H1 (cell line): ENCODE results near the gene TPD52L2. TPM values are rescaled to one million over a fixed set of nuclear protein-coding genes. Genes with fewer than 3 reads are reported as not detected.

Experiments
- CTCF ChIA-PET: fragments of 300-600 bp; sonication (Branson Sonifier 250); formaldehyde crosslinking; loops from one replicate; lab custom pipeline; 2021; ENCODE audit not compliant: partially characterized antibody; lab: Charles Lee
- POLR2A ChIA-PET: fragments of 300-600 bp; sonication (Branson Sonifier 250); formaldehyde crosslinking; loops from one replicate; lab custom pipeline; 2021; ENCODE audit warnings: inconsistent platforms; ENCODE audit not compliant: partially characterized antibody; lab: Charles Lee
- DNase-seq, 2 experiments: peaks; one replicate each; pipeline versions ENCODE4 v3.0.0 to v3.0.0-alpha.2; 2010 to 2022; ENCODE audit warnings: low spot score in 2 of 2, low read depth in 1 of 2, mixed read lengths in 1 of 2
- FAIRE-seq: peaks from 2 replicates; lab custom pipeline; 2011; peaks lifted over from hg19 to GRCh38; lab: Jason Lieb, UNC
- H2AFZ ChIP-seq: 2 replicates; pipeline ENCODE4 v1.8.1; 2012; ENCODE audit warnings: low read length, inconsistent platforms
- H2AK5ac ChIP-seq: 2 replicates; pipeline ENCODE4 v1.6.1; 2013; ENCODE audit warnings: low read depth, low read length
- H2BK120ac ChIP-seq: replicated peaks from 2 replicates; pipeline ENCODE3; 2013; ENCODE audit warnings: low read depth, low read length, inconsistent platforms
- H2BK12ac ChIP-seq: 2 replicates; pipeline ENCODE4 v1.6.1; 2013; ENCODE audit warnings: low read depth, low read length
- H2BK15ac ChIP-seq: 2 replicates; pipeline ENCODE4 v1.6.1; 2013; ENCODE audit warnings: low read length
- H2BK20ac ChIP-seq: 2 replicates; pipeline ENCODE4 v1.6.1; 2013; ENCODE audit warnings: low read length
- H2BK5ac ChIP-seq: 2 replicates; pipeline ENCODE4 v1.6.1; 2013; ENCODE audit warnings: low read depth, low read length
- H3K14ac ChIP-seq: 2 replicates; pipeline ENCODE4 v1.6.1; 2013; ENCODE audit warnings: inconsistent platforms; ENCODE audit not compliant: insufficient read length
- H3K18ac ChIP-seq: 2 replicates; pipeline ENCODE4 v1.6.1; 2013; ENCODE audit warnings: low read length; ENCODE audit errors: extremely low read depth
- H3K23ac ChIP-seq: 2 replicates; pipeline ENCODE4 v1.6.1; 2013; ENCODE audit warnings: inconsistent platforms; ENCODE audit not compliant: insufficient read length
- H3K23me2 ChIP-seq: 2 replicates; pipeline ENCODE4 v1.6.1; 2013; ENCODE audit warnings: low read depth, low read length
- H3K27ac ChIP-seq: 2 replicates; pipeline ENCODE4 v1.6.1; 2011; ENCODE audit warnings: low read depth, low read length, inconsistent platforms
- H3K27me3 ChIP-seq, 4 experiments: replicated peaks in 1 of 4; 1 replicate in 1 of 4; 2 replicates in 3 of 4; pipeline versions ENCODE4 v1.6.1 to v1.8.1; 2011 to 2013; ENCODE audit warnings: low read length in 3 of 4, mild to moderate bottlenecking in 3 of 4, inconsistent platforms in 2 of 4, mixed read lengths in 2 of 4, moderate library complexity in 1 of 4; ENCODE audit not compliant: control insufficient read depth in 3 of 4, insufficient read depth in 3 of 4; ENCODE audit errors: extremely low read depth in 1 of 4
- H3K36me3 ChIP-seq, 4 experiments: 2 replicates each; pipeline versions ENCODE4 v1.6.1 to v1.8.1; 2011 to 2013; ENCODE audit warnings: mild to moderate bottlenecking in 4 of 4, low read length in 3 of 4, moderate library complexity in 2 of 4, control low read depth in 1 of 4, inconsistent platforms in 1 of 4; ENCODE audit not compliant: insufficient read depth in 4 of 4, control insufficient read depth in 2 of 4
- H3K4ac ChIP-seq: replicated peaks from 2 replicates; pipeline ENCODE3; 2013; ENCODE audit warnings: low read length, low read depth, mixed read lengths, inconsistent platforms; ENCODE audit not compliant: insufficient read length
- H3K4me1 ChIP-seq, 4 experiments: replicated peaks in 1 of 4; 1 replicate in 1 of 4; 2 replicates in 3 of 4; pipeline versions ENCODE4 v1.6.1 to v1.8.1; 2011 to 2013; ENCODE audit warnings: low read length in 3 of 4, inconsistent platforms in 2 of 4, mixed read lengths in 1 of 4; ENCODE audit not compliant: insufficient read depth in 4 of 4, control insufficient read depth in 3 of 4
- H3K4me2 ChIP-seq, 2 experiments: 2 replicates each; pipeline versions ENCODE4 v1.6.1 to v1.8.1; 2011 to 2013; ENCODE audit warnings: low read depth in 2 of 2, low read length in 2 of 2, control low read depth in 1 of 2, inconsistent platforms in 1 of 2, mild to moderate bottlenecking in 1 of 2; ENCODE audit not compliant: insufficient read depth in 1 of 2
- H3K4me3 ChIP-seq, 4 experiments: fragments of 200-600, 300-600 bp in 1 of 4; sonication (generic), shearing (Covaris generic), sonication (Bioruptor Twin) in 1 of 4; 2 replicates each; pipeline versions ENCODE4 v1.5.1 to v1.8.1; 2011 to 2016; ENCODE audit warnings: low read length in 4 of 4, low read depth in 3 of 4, control low read depth in 2 of 4, inconsistent platforms in 2 of 4, mild to moderate bottlenecking in 2 of 4, mixed read lengths in 1 of 4, moderate library complexity in 1 of 4; ENCODE audit not compliant: insufficient read depth in 2 of 4; ENCODE audit errors: extremely low read depth in 1 of 4
- H3K56ac ChIP-seq: replicated peaks from 2 replicates; pipeline ENCODE3; 2013; ENCODE audit warnings: low read depth, mild to moderate bottlenecking, mixed read lengths, low read length, inconsistent platforms; ENCODE audit not compliant: insufficient read length
- H3K79me1 ChIP-seq: 2 replicates; pipeline ENCODE4 v1.6.1; 2013; ENCODE audit warnings: low read depth, low read length, control low read depth
- H3K79me2 ChIP-seq, 2 experiments: 2 replicates each; pipeline versions ENCODE4 v1.6.1 to v1.8.1; 2012 to 2013; ENCODE audit warnings: low read length in 2 of 2, mild to moderate bottlenecking in 2 of 2, inconsistent platforms in 1 of 2; ENCODE audit not compliant: insufficient read depth in 2 of 2, control insufficient read depth in 1 of 2
- H3K9ac ChIP-seq, 4 experiments: replicated peaks in 1 of 4; 1 replicate in 1 of 4; 2 replicates in 3 of 4; pipeline versions ENCODE4 v1.6.1 to v1.8.1; 2011 to 2013; ENCODE audit warnings: low read depth in 3 of 4, low read length in 3 of 4, control low read depth in 2 of 4, mild to moderate bottlenecking in 2 of 4, moderate library complexity in 2 of 4, inconsistent platforms in 1 of 4; ENCODE audit errors: extremely low read depth in 1 of 4
- H3K9me3 ChIP-seq, 2 experiments: 2 replicates each; pipeline versions ENCODE4 v1.6.1 to v1.8.1; 2012 to 2013; ENCODE audit warnings: mild to moderate bottlenecking in 2 of 2, moderate library complexity in 2 of 2, control low read depth in 1 of 2, inconsistent platforms in 1 of 2, low read depth in 1 of 2, low read length in 1 of 2, mixed read lengths in 1 of 2; ENCODE audit not compliant: insufficient read depth in 2 of 2
- H4K20me1 ChIP-seq, 2 experiments: replicated peaks in 1 of 2; 2 replicates each; pipeline versions ENCODE3 to v1.8.1; 2011 to 2013; ENCODE audit warnings: inconsistent platforms in 2 of 2, low read length in 2 of 2, mild to moderate bottlenecking in 1 of 2; ENCODE audit not compliant: insufficient read depth in 2 of 2, control insufficient read depth in 1 of 2
- H4K5ac ChIP-seq: 2 replicates; pipeline ENCODE4 v1.6.1; 2013; ENCODE audit warnings: low read length, low read depth, mixed read lengths, inconsistent platforms; ENCODE audit not compliant: insufficient read length
- H4K8ac ChIP-seq: 2 replicates; pipeline ENCODE4 v1.8.0; 2013; ENCODE audit warnings: mild to moderate bottlenecking, moderate library complexity, low read length, inconsistent platforms; ENCODE audit not compliant: insufficient read depth; ENCODE audit errors: extremely low read depth
- H4K91ac ChIP-seq: replicated peaks from 2 replicates; pipeline ENCODE3; 2013; ENCODE audit warnings: low read length, mixed read lengths, inconsistent platforms; ENCODE audit not compliant: insufficient read length
- HDAC2 ChIP-seq, 2 experiments: fragments of 300-600 bp in 1 of 2; sonication (generic) in 1 of 2; IDR thresholded peaks; 2 replicates each; pipeline ENCODE4 v1.6.1; 2011 to 2012; ENCODE audit warnings: low read depth in 2 of 2, low read length in 2 of 2, mild to moderate bottlenecking in 2 of 2, moderate library complexity in 2 of 2, borderline replicate concordance in 1 of 2, inconsistent platforms in 1 of 2
- KDM4A ChIP-seq: IDR thresholded peaks from one replicate; pipeline ENCODE4 v1.7.1; 2012; ENCODE audit warnings: low read depth, mild to moderate bottlenecking, moderate library complexity, low read length, inconsistent platforms; ENCODE audit not compliant: severe bottlenecking
- RBBP5 ChIP-seq: IDR thresholded peaks from 2 replicates; pipeline ENCODE4 v1.7.1; 2012; ENCODE audit warnings: low read depth, mild to moderate bottlenecking, inconsistent platforms, low read length, moderate library complexity, borderline replicate concordance
- SIN3A ChIP-seq, 2 experiments: IDR thresholded peaks in 1 of 2; conservative IDR thresholded peaks in 1 of 2; 2 replicates each; pipeline ENCODE4 v1.6.1; 2011 to 2012; ENCODE audit warnings: low read length in 2 of 2, improper control_type of control experiment in 1 of 2, low read depth in 1 of 2, mild to moderate bottlenecking in 1 of 2
- TAF7 ChIP-seq: optimal IDR thresholded peaks from 2 replicates; pipeline ENCODE3; 2011; ENCODE audit warnings: low read depth, mild to moderate bottlenecking, inconsistent platforms, low read length, moderate library complexity, borderline replicate concordance
- WGBS, 2 experiments: shearing (Covaris generic) in 1 of 2; methylation state at CpG; one replicate each; pipeline versions ENCODE4 v1.1.6 to v1.1.7; 2013 to 2015; ENCODE audit warnings: low lambda C conversion rate in 2 of 2, mixed read lengths in 2 of 2, inconsistent platforms in 1 of 2, low coverage in 1 of 2, missing lambda C conversion rate in 1 of 2; ENCODE audit not compliant: insufficient replicate concordance in 2 of 2, insufficient coverage in 1 of 2, insufficient read length in 1 of 2; ENCODE audit errors: extremely low coverage in 1 of 2, missing lambda C conversion rate in 1 of 2; 5-methylcytosine and 5-hydroxymethylcytosine counted together
- polyA plus RNA-seq, 7 experiments: library from polyadenylated mRNA; depleted of rRNA in 3 of 7; stranded (reverse) in 5 of 7; unstranded in 2 of 7; fragments of >200 nt in 5 of 7; fragments of 200-250 nt in 2 of 7; gene quantifications; 1 replicate in 5 of 7; 2 replicates in 1 of 7; 4 replicates in 1 of 7; pipeline versions ENCODE4 v1.2.1 to v1.2.3, GENCODE V29; 2011 to 2013; ENCODE audit warnings: missing spikeins in 2 of 7, mixed read lengths in 2 of 7
- total RNA-seq: library from RNA; stranded (reverse); fragmentation: NEBNext Ultra II Directional; extraction: Animal tissue kit (Norgen Biotek cat#: 25700); gene quantifications from 2 replicates; pipeline ENCODE4 v1.2.1, GENCODE V29; 2021

Gene TPD52L2
- total and polyA plus RNA-seq, 2 of the 8 experiments (the other 6 are each of a cell fraction or from before 2014, with no cell fraction given) = 77.1 to 80.2 TPM

DNA sequence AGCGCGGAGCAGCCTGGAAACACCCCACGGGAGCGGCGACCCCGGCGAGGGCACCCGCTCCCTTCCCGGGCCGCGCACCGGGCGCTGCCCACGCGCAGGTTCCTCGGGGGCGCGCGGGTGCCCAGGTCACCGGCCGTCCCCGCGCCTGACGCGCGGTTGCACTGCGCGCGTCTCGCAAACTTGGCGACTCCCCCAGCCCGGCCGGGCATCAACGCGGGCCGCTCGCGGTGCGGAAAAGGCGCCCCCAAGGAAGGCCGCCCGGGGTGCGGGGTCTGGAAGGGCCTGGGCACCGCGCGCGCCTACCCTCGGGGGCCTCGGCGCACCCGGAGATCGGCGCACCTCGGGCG is 33.5 kb upstream of the TPD52L2 start:
- H4K20me1 ChIP-seq = peaks cover 3 to 17% of the 10 kb centered on the region in 2 experiments
- no peak overlapping the region for H3K27ac ChIP-seq
- no peak for TF ChIP-seq SIN3A (conservative IDR thresholded peaks at IDR 0.05 in 1 of 2, IDR thresholded peaks at IDR 0.05 in 1 of 2; ENCODE audit: low read depth in 1 of 2, low read length in 2 of 2)
- TF ChIP-seq KDM4A = no peak
- no peak for TF ChIP-seq RBBP5
- TF ChIP-seq HDAC2 (IDR thresholded peaks at IDR 0.05; ENCODE audit: borderline replicate concordance in 1 of 2, low read depth in 2 of 2, low read length in 2 of 2) = 0 out of 4 replicates have a peak, but pooled peaks of 1 of the 2 experiments have one; percentile 29
- TF ChIP-seq TAF7 = no peak
- no peak overlapping the region for H2BK120ac ChIP-seq
- DNase-seq (no peak), FAIRE-seq (no peak)
- peak overlapping the region; percentile 52 to 79 for H3K4me2 ChIP-seq
- H2BK5ac ChIP-seq = no peak overlapping the region
- H2AK5ac ChIP-seq = no peak overlapping the region
- H3K56ac ChIP-seq = no peak overlapping the region
- no peak overlapping the region for H2BK20ac ChIP-seq
- WGBS, 2 experiments = 0% methylated on average over 33 of the region's 55 CpGs; no CpG with 5 or more reads in 1 of the 2 experiments
- H3K23ac ChIP-seq = no peak overlapping the region
- no peak overlapping the region for H4K5ac ChIP-seq
- no peak overlapping the region for H3K18ac ChIP-seq
- H3K14ac ChIP-seq = no peak overlapping the region
- peaks cover 4 to 31% (median 21%) of the 10 kb centered on the region in 4 experiments for H3K4me1 ChIP-seq
- peak overlapping the region; percentile 49 to 67 (median 52) for H3K4me3 ChIP-seq
- H3K9ac ChIP-seq = no peak overlapping the region
- H3K4ac ChIP-seq = no peak overlapping the region
- ChIA-PET POLR2A (interaction anchor here (0.6 kb wide), 1 partner anchor 354 kb away, joined by 3 read pairs; no protein-coding TSS in a partner anchor), CTCF (no interaction called here)
- H2BK12ac ChIP-seq = no peak overlapping the region
- no peak overlapping the region for H4K91ac ChIP-seq
- peaks cover 14 to 36% (median 28%) of the 10 kb centered on the region in 4 experiments; a peak in 6 of 7 replicates for H3K27me3 ChIP-seq
- peak overlapping the region; percentile 46 for H4K8ac ChIP-seq
- H3K36me3 ChIP-seq = no peaks in the 10 kb centered on the region
- H3K79me1 ChIP-seq = peaks cover 7% of the 10 kb centered on the region; the same call in 1 of the 2 replicates
- no peak overlapping the region for H2BK15ac ChIP-seq
- no peak overlapping the region for H2AFZ ChIP-seq
- H3K79me2 ChIP-seq = peaks cover 7 to 31% of the 10 kb centered on the region in 2 experiments
- H3K23me2 ChIP-seq = peaks cover 15% of the 10 kb centered on the region; the same call in 1 of the 2 replicates
- H3K9me3 ChIP-seq = no peaks in the 10 kb centered on the region
